PC-3 (cell line): ENCODE results near the gene CHRNA9.

ENCODE experiments used
- CTCF ChIP-seq: fragments of 300-600 bp; sonication (generic); conservative IDR thresholded peaks from 2 replicates; pipeline ENCODE4 v1.5.1; 2017; ENCODE audit warnings: antibody characterized with exemption, low read depth, mild to moderate bottlenecking, low read length
- EZH2 ChIP-seq: fragments of 300-600 bp; sonication (generic); IDR thresholded peaks from one replicate; pipeline ENCODE4 v1.6.1; 2017; ENCODE audit warnings: antibody characterized with exemption, mild to moderate bottlenecking, low read length; ENCODE audit not compliant: unreplicated experiment
- EZH2phosphoT487 ChIP-seq: fragments of 300-600 bp; sonication (generic); IDR thresholded peaks from 2 replicates; pipeline ENCODE4 v1.6.1; 2018; ENCODE audit warnings: mild to moderate bottlenecking, antibody characterized with exemption, low read length, borderline replicate concordance

- TF ChIP-seq CTCF = no peak
- no peak for TF ChIP-seq EZH2
- TF ChIP-seq EZH2phosphoT487 = no peak
These were observed 22.6 kb downstream of the CHRNA9 start for GRCh38 chr4:40357738-40358137.
